Lower leg skin (tissue), 3 donors: ENCODE data around the gene CLASP1.

Source experiments
- POLR2A ChIP-seq, 2 donors: fragments of 450-650 bp; IDR thresholded peaks; one replicate each; pipeline ENCODE4 v1.6.1; 2016 to 2017; ENCODE audit warnings: antibody characterized with exemption in 2 of 2, mild to moderate bottlenecking in 1 of 2, moderate library complexity in 1 of 2
- TF ChIP-seq, protein P1 (sequence below), 3 donors: fragments of 450-650 bp; IDR thresholded peaks; one replicate each; pipeline ENCODE4 v1.5.1; 2016; ENCODE audit warnings: antibody characterized with exemption in 3 of 3, mild to moderate bottlenecking in 3 of 3, moderate library complexity in 2 of 3

DNA sequence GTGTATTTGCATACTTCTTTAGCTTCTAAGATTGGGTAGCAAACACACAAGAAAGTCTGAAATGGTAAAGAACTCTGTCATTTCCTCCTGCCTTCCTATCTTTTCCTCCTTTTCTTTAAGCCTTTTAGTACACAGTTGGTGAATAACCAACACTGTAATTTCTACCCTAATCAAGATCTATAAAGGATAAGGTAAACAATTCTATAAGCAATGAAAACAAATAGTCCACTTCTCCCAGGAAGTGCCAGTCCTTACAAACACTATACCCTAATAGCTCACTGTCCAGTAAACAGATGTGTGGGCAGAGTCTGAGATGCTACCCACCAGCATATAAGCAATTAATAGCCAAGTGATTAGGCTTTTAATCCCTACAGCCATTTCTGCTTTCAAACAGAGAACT is 283.2 kb downstream of the CLASP1 start:
- TF ChIP-seq, protein P1, sequence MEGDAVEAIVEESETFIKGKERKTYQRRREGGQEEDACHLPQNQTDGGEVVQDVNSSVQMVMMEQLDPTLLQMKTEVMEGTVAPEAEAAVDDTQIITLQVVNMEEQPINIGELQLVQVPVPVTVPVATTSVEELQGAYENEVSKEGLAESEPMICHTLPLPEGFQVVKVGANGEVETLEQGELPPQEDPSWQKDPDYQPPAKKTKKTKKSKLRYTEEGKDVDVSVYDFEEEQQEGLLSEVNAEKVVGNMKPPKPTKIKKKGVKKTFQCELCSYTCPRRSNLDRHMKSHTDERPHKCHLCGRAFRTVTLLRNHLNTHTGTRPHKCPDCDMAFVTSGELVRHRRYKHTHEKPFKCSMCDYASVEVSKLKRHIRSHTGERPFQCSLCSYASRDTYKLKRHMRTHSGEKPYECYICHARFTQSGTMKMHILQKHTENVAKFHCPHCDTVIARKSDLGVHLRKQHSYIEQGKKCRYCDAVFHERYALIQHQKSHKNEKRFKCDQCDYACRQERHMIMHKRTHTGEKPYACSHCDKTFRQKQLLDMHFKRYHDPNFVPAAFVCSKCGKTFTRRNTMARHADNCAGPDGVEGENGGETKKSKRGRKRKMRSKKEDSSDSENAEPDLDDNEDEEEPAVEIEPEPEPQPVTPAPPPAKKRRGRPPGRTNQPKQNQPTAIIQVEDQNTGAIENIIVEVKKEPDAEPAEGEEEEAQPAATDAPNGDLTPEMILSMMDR (IDR thresholded peaks at IDR 0.05), result no peak
- no peak for TF ChIP-seq POLR2A (IDR thresholded peaks at IDR 0.05)
